ENCODE data around the gene FAM162A.
A peak's percentile ranks its signal among the peaks of the same experiment; 100 is the strongest.
"Not testable (repeated sequence)": the region's sequence is repeated elsewhere in the genome, so short reads cannot be mapped to it uniquely, and the experiment has no call there.

The FAM162A gene
- total RNA-seq: 29.4 to 42.1 (median 31.8) reads per million in 3 experiments

- DNase-seq: peak; percentile 92
Measured at GRCh38 chr3:122383771-122384697, at the start of gene FAM162A. TSS of gene FAM162A (plus strand) at chr3:122384182. CDS start at chr3:122384266, 84 bp downstream.

GRCh38 chr3:122342803-122343202 is 41.2 kb upstream of the FAM162A start:
- no peak for DNase-seq

- DNase-seq: no peak
Measured at GRCh38 chr3:122343654-122344053, 40.3 kb upstream of the FAM162A start.

- DNase-seq: no peak
Measured at GRCh38 chr3:122349171-122349570, 34.8 kb upstream of the FAM162A start.

GRCh38 chr3:122350814-122351418 is 33.1 kb upstream of the FAM162A start:
- no peak for DNase-seq

GRCh38 chr3:122351612-122352011 is 32.4 kb upstream of the FAM162A start:
- no peak for DNase-seq

GRCh38 chr3:122353215-122353614 is 30.8 kb upstream of the FAM162A start:
- no peak for DNase-seq

GRCh38 chr3:122353893-122354401 is 30.0 kb upstream of the FAM162A start:
- no peak for DNase-seq

- DNase-seq: no peak
Measured at GRCh38 chr3:122355612-122356011, 28.4 kb upstream of the FAM162A start.

- peak; percentile 25 for DNase-seq
Measured at GRCh38 chr3:122356402-122356801, 27.6 kb upstream of the FAM162A start.

- DNase-seq: no peak
Measured at GRCh38 chr3:122357828-122358702, 25.9 kb upstream of the FAM162A start.

- no peak for DNase-seq
Measured at GRCh38 chr3:122358703-122359032, 25.3 kb upstream of the FAM162A start.

GRCh38 chr3:122362026-122362425 is 22.0 kb upstream of the FAM162A start:
- DNase-seq: no peak

GRCh38 chr3:122364490-122364889 is 19.5 kb upstream of the FAM162A start:
- no peak for DNase-seq

GRCh38 chr3:122365073-122365472 is 18.9 kb upstream of the FAM162A start:
- DNase-seq: no peak

GRCh38 chr3:122365582-122366378 is 18.2 kb upstream of the FAM162A start:
- DNase-seq: not testable (repeated sequence)

- DNase-seq: no peak
Measured at GRCh38 chr3:122366379-122366749, 17.6 kb upstream of the FAM162A start.

- DNase-seq: no peak
Measured at GRCh38 chr3:122374034-122374433, 9.9 kb upstream of the FAM162A start.

GRCh38 chr3:122377975-122378374 is 6.0 kb upstream of the FAM162A start:
- DNase-seq: no peak

GRCh38 chr3:122382888-122383666 is 905 bp upstream of the FAM162A start, which contains the start of gene MIX23:
TSS of gene MIX23 (minus strand) at chr3:122383231. CDS start at chr3:122383224, 7 bp downstream.
- peak; percentile 80 for DNase-seq

GRCh38 chr3:122387709-122388108 is 3.7 kb downstream of the FAM162A start:
- DNase-seq: no peak

All from central memory CD4-positive, alpha-beta T cell (primary cell).